Measurements from ENCODE around the gene LRRC74A. TPM values are rescaled to one million over a fixed set of nuclear protein-coding genes. Genes with fewer than 3 reads are reported as not detected.

Gene LRRC74A
- total and polyA plus RNA-seq, 2 donors (not counting 3 experiments of a cell fraction or from before 2014, with no cell fraction given), result not detected

DNA sequence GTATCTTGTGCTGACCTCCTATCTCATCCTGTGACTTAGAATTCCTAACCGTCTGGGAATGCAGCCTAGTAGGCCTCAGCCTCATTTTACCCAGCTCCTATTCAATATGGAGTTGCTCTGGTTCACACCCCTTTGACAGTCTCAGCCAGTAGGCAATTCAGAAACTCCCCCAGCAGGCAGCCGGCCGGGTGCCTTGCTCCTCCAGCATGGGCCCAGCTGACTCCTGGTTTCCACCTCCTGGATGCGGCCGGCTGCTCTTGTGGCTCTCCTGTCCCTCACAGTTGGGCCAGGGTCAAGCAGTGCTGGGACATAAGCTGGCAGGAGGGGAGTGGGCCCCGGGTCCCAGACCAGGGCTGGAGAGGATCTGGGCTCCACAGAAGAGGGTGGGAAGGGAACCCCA, 58.2 kb downstream of the LRRC74A start:
- peak overlapping the region; percentile 29 for H2AFZ ChIP-seq (ENCODE audit: low read depth, low read length)
- H3K9me1 ChIP-seq (replicated peaks; ENCODE audit: control insufficient read depth, extremely low read depth, insufficient read depth, low read length), result no peaks in the 10 kb centered on the region
- ChIA-PET POLR2A (no interaction called here), CTCF (interaction anchor here (1.0 to 4.8 kb wide), 3 partner anchors 9 to 12 kb away, joined by 3 to 30 read pairs (median 6); no protein-coding TSS in a partner anchor)
- H3K79me2 ChIP-seq (ENCODE audit: control insufficient read depth, insufficient read depth, low read length), result no peaks in the 10 kb centered on the region
- intact Hi-C loops (cut with micrococcal nuclease) (no loop called here), dilution Hi-C loops (cut with MboI; ENCODE audit: extremely low pct_ligation_motif_present, low sequenced_read_pairs) (loop anchor here (25.0 kb wide), 1 partner anchor 203 kb away; the partner anchor contains the start of gene CIPC)
- FAIRE-seq, result no peak
- H3K36me3 ChIP-seq (ENCODE audit: control insufficient read depth in 2 of 2, extremely low read depth in 1 of 2, insufficient read depth in 2 of 2, low read length in 2 of 2), result no peaks in the 10 kb centered on the region
- TF ChIP-seq EZH2 (IDR thresholded peaks at IDR 0.05; ENCODE audit: borderline replicate concordance, low read depth, low read length, severe bottlenecking) (no peak), JUN (IDR thresholded peaks at IDR 0.05; ENCODE audit: borderline replicate concordance, insufficient read depth, insufficient read length, low read depth) (no peak), POLR2AphosphoS5 (IDR thresholded peaks at IDR 0.05; ENCODE audit: insufficient read depth, low read depth, low read length) (no peak), MYC (IDR thresholded peaks at IDR 0.05; ENCODE audit: low read depth, low read length) (no peak), FOS (IDR thresholded peaks at IDR 0.05; ENCODE audit: borderline replicate concordance, insufficient read depth, low read length) (no peak), POLR2A (IDR thresholded peaks at IDR 0.05; ENCODE audit: low read depth, low read length) (no peak), CTCF (IDR thresholded peaks at IDR 0.05; ENCODE audit: extremely low read depth in 1 of 2, insufficient read depth in 1 of 2, low read depth in 1 of 2, low read length in 2 of 2) (no peak), MAX (IDR thresholded peaks at IDR 0.05; ENCODE audit: insufficient read depth, insufficient read length) (no peak), GATA2 (IDR thresholded peaks at IDR 0.05; ENCODE audit: insufficient read depth, insufficient read length, low read depth, low read length) (no peak)
- H3K4me3 ChIP-seq (replicated peaks in 1 of 3; ENCODE audit: insufficient read depth in 1 of 3, low read depth in 1 of 3, low read length in 3 of 3), result no peak overlapping the region
- no peaks in the 10 kb centered on the region for H4K20me1 ChIP-seq (replicated peaks; ENCODE audit: control insufficient read depth, extremely low read depth, insufficient read depth, low read length)
- no TSS peak for BruUV-seq (replicated peaks)
- no peak for DNase-seq (ENCODE audit: low read depth, low spot score)
- H3K27me3 ChIP-seq (ENCODE audit: control insufficient read depth in 2 of 2, insufficient read depth in 2 of 2, low read length in 2 of 2), result peaks cover 13 to 15% of the 10 kb centered on the region in 2 experiments
- no peaks in the 10 kb centered on the region for H3K9me3 ChIP-seq (replicated peaks; ENCODE audit: control insufficient read depth, insufficient read depth, low read length)
- H3K27ac ChIP-seq (ENCODE audit: insufficient read depth, low read depth, low read length), result no peak overlapping the region
- no peak overlapping the region for H3K4me2 ChIP-seq (ENCODE audit: insufficient read depth, low read length)
- no peaks in the 10 kb centered on the region for H3K4me1 ChIP-seq (ENCODE audit: control insufficient read depth, extremely low read depth, insufficient read depth, low read length)
- no peak overlapping the region for H3K9ac ChIP-seq (replicated peaks; ENCODE audit: extremely low read depth, insufficient read depth, low read length)

Measured in endothelial cell of umbilical vein (primary cell).